Pons (tissue), 1 donor: ENCODE data around the gene CAPN5.
"Not testable (repeated sequence)": the region's sequence is repeated elsewhere in the genome, so short reads cannot be mapped to it uniquely, and the experiment has no call there.

Source experiments
- DNase-seq: peaks from one replicate; pipeline ENCODE4 v3.0.0-alpha.2; 2016; ENCODE audit warnings: low spot score

The CAPN5 gene

DNA sequence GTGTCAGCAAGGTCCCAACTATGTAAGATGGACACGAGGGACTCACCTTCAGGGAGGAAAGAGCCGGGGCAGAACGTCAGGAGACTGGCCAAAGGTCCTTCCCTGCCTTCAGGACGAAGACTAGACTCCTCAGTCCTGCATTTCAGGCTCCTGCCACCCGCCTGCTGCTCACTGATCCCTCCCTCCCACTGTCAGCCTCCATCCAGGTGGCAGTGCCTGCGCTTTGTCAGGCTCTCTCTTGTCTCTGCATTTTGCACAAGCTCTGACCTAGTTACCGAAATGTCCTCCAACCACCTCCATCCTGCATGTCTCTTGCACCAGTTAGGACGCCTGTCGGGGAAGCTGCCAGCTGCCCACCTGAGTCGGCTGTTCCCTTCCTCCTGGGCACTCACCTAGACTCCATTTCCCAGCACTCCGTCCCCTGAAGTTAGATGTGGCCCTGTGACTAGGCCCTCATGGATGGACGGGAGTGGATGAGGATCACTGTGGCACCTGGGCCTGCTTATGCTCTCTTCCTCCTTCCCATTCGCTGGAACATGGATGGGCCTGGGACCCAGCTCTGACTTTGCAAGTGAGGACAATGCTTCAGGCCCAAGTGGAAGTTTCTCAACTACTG, 24.6 kb upstream of the CAPN5 start:
- DNase-seq, result no peak

DNA sequence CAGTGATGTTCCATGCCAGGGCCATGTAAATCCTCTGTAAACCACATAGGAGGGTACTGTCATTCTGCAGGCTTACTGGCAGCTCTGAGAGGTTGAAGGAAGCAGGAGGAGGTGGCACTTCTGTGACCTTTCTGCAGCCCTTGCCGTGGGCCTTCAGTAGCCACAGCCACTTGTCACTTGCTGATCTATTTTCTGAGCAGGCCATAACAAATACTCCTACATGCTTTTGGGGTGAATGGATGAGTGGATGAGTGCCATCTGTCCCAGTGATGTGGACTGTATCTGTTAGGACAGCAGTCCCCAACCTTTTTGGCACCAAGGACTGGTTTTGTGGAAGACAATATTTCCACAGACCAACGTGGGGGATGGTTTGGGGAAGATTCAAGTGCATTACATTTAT, 22.4 kb upstream of the CAPN5 start:
- no peak for DNase-seq

DNA sequence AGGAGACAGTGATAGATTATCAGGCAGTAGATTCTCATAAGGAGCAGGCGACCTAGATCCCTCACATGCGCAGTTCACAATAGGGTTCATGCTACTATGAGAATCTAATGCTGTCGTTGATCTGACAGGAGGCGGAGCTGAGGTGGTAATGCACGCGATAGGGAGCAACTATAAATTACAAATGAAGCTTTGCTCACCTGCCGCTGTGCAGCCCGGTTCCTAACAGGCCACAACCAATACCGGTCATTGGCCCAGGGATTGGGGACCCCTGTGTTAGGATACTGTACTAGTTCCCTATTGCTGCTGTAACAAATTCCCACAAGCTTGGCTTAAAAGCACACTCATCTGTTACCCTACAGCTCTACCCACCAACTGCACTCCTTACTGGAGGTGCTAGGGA, 21.9 kb upstream of the CAPN5 start:
- no peak for DNase-seq

DNA sequence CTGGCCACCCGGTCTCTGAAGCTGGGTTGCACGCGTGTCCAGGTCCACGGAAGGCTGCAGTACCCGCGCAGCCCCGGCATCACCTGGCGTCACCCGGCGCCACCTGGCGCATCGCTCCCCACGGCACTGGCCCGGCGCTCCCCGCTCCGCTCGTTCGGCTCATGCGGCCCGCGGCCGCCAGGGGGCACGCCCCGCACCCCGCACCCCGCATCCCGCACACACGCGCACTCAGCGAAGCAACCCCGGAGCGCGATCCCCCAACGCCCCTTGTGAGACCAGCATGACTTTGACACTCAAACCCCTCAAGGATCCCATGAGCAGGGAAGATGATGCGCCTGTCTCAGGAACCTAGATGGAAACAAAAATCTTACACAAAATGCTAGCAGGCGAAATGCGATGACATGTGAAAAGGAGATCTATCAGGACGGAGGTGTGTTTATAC, 20.7 kb upstream of the CAPN5 start:
- no peak for DNase-seq

DNA sequence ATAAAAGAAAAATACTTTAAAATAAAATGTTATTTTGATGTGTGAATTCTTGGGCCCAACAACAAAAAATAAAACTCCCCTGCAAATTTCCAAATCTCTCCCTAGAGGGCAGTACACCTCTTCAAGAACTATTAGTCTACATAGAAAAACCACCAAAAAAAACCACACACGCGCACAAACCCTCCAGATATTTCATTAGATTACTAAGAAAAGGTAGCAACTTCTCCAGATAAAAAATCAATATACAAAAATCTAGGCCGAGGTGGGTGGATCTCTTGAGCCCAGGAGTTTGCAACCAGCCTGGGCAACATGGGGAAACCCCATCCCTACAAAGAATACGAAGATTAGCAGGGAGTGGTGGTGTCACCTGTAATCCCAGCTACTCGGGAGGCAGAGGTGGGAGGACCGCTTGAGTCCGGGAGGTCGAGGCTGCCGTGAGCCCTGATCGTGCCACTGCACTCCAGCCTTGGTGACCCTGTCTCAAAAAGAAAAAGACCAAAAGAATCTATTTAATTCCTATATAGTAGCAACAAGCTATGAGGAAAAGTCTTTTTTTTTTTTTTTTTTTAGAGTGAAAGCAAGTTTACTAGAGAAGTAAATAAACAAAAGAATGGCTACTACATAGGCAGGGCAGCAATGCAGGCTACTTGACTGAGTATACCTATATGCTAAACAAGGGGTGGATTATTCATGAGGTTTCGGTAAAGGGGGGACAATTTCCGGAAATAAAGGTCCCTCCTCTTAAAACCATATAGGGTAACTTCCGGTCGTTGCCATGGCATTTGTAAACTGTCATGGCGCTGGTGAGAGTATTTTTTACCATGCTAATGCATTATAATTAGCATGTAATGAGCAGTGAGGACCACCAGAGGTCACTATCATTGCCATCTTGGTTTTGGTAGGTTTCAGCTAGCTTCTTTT, 19.5 kb upstream of the CAPN5 start:
- peak; percentile 98 for DNase-seq

DNA sequence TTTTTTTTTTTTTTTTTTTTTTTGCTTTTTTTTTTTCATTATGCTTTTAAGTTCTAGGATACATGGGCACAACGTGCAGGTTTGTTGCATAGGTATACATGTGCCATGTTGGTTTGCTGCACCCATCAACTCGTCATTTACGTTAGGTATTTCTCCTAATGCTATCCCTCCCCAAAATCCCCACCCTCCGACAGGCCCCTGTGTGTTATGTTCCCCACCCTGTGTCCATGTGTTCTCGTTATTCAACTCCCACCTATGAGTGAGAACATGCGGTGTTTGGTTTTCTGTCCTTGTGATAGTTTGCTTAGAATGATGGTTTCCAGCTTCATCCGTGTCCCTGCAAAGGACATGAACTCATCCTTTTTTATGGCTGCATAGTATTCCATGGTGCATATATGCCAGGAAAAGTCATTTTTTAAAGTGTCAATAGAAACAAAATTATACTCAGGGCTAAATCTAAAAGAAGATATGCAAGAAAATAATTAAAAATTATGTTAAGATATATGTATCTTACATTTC, 18.8 kb upstream of the CAPN5 start:
- DNase-seq, result not testable (repeated sequence)

DNA sequence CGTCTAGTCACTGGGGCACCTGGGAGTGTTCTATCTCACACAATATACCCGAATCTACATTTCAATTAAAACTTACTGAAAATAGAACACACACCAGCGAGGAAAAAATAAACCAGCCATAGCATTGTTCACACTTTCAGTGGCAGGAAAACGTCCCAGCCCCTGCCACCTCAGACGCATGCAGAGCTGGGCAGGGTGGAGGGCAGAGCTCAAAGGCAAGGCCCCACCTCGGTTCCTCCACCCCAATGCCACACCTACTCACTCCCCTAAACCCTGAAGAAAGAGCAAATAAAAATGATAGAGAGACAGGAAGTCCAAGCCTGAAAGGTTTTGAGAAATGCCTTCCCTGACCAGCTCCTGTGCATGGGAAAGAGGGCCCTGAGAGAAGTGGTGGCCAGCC, 17.7 kb upstream of the CAPN5 start:
- no peak for DNase-seq

DNA sequence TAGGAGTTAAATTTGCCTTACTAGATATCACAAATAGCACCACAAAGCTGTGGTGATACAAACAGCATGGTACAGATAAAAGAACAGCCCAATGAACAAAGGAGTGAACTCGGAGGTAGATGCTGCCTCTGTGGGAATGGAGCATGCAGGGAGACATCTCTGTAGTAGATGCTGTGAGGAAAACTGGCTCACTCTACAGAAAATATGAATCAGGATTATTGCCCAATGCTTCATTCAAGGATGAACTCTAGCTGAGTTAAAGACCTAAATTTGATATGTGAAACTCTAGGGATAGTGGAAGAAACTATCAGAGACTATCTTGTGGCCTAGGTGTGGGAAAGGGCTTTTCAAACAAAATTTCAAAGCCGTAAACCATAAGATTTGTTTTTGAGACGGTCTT, 15.3 kb upstream of the CAPN5 start:
- DNase-seq, result no peak

DNA sequence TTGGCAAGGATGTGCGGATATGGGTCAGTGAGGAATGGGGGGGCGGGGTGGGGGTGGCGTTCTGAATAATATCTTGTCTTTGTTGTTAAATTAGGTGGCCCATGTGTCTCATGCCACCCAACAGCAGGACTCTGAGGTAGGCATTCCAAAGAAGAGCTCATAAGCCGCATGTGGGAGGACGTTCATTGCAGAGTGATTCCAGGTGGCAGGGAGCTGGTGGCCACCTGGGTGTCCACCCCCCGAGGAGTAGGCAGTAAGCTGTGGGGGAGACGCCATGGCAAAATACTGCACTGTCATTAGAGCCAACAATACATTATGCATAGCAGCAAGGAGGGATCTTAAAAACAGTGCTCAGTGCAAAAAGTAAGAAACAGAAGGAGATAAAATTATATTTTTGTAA, 14.3 kb upstream of the CAPN5 start:
- no peak for DNase-seq

DNA sequence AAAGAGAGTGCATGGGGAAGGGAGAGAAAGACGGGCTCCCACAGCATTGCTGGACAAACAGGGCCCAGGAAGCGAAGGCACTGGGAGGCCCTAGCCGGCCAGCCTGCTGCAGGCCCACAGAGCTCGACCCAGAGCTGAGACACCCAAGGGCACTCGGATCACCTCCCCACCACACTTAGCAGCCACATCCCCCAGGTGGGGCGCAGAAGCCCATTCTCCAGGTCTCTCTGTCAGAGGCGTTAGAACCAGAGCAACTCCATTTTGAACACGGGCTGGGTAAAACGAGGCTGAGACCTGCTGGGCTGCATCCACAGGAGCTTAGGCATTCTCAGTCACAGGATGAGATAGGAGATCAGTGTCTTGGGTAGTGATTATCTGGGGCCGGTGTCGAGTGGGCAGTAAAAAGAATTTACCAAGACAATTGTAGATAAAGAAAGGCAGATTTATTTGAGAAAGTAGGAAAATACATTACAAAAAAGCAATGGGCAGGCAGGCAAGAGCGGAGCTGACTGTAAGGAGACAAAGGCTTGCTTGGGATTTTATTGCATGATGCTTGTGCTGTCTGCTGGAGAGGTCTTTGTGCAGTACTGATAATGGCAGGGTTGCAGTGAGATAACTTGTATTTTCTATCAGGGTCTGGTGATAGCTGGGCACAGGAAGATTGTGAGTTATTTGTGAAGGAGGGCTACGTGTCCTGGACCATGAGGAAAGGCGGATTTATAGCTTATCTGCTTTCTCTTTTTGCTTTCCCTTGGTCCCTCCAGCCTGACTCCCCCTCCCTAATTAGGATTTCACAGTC, 13.4 kb upstream of the CAPN5 start:
- no peak for DNase-seq

DNA sequence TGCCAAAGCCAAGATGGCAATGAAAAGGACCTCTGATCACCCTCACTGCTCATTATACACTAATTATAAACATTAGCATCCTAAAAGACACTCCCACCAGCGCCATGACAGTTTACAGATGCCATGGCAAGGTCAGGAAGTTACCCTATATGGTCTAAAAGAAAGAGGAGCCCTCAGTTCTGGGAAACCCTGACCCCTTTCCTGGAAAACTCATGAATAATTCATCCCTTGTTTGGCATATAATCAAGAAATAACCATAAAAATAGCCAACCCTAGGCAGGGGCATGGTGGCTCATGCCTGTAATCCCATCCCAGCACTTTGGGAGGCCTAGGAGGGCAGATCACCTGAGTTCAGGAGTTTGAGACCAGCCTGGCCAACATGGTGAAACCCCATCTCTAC, 12.7 kb upstream of the CAPN5 start:
- DNase-seq, result no peak

DNA sequence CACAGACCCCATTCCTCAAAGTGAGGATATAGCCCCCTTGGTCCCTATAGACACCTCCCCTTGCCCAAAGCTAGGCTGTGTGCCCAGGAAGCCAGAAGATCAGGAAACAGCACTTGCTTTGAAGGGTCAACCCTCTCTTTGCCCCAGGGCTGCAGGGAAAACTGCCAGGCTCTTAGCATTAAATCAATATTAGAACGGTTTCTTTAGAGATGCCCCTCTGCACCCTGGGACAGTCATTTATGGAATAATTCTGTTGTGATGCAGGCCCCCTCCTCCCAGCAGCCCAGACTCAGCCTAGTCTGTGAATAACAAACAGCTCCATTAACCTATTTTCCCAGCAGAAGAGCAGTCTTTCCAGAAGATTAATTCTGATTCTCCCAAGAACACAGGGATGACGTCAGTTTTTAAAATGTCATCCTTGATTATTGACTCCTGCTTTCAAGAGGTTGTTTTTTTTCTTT, 11.6 kb upstream of the CAPN5 start:
- no peak for DNase-seq

DNA sequence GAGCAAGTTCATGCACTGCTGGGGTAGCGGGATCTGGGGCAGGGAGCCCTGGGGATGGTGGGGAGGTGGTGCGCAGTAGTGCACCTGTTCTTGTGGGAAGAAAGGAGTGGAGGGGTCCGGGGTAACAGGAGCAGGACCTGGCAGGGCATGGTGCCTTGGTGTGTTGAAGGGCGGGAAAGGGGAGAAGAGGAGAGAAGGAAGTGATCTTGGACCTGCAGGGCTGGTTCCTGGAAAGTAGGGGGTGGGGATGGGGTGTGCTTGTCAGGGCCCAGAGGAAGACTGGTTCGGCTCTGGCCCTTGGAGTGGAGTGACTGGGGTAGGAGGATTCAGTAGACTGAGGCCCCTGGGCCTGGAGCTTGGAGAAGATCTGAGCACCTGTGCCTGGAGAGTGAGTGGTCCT, 10.9 kb upstream of the CAPN5 start:
- DNase-seq, result no peak

DNA sequence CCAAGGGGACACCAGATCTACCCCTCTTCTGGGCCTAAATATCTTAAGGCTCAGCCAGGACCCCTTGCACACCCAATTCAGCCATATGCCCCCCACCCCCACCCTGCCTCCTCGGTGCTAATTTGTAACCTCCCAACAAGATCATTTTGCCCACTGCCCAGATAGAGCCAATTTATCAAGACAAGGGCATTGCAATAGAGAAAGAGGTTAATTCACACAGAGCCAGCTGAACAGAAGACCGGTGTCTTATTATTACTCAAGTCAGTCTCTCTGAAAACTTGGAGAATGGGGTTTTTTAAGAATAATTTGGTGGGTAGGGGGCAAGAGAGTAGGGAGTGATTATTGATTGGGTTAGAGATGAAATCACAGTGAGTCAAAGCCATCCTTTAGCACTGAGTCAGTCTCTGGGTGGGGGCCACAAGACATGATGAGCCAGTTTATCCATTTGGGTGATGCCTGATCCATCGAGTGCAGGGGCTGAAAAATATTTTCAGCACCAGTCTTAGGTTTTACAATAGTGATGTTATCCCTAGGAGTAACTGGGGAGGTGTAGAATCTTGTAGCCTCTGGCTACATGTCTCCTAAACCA, 9.9 kb upstream of the CAPN5 start:
- DNase-seq, result no peak

DNA sequence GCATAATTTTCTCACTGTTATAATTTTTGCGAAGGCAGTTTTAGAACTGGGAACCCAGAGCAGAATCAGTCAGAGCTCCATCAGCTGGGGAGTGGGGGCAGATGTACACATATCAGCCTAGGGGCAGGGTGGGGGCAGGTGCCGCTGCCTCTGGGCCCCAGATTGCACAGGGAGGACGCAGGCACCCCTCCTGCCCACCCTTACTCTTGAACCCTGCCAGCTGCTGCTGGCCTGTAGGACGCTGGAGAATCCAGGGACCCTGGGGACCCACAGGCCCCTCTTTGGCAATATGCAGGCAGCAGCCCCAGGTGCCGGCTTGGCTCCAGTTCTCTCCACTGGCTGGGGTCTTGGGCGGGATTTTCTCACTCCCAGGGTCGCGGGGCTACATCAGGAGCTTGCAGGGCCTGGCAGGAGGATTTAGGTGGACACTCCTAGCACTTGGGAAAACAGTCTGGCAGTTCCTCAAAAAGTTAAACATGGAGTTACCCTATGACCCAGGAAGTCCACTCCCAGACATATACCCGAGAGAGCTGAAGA, 8.8 kb upstream of the CAPN5 start:
- no peak for DNase-seq

DNA sequence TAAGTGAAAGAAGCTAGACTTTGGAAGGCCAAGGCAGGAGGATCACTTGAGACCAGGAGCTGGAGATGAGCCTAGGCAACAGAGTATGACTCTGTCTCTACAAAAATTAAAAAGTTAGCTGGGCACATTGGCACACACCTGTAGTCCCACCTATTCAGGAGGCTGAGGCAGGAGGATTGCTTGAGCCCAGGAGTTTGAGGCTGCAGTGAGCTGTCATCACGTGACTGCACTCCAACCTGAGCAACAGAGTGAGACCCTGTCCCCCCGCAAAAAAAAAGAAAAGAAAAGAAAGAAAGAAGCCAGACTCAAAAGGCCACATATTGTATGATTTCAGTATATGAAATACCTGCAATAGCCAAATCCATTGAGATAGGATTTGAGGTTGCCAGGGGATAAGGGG, 7.9 kb upstream of the CAPN5 start:
- no peak for DNase-seq

DNA sequence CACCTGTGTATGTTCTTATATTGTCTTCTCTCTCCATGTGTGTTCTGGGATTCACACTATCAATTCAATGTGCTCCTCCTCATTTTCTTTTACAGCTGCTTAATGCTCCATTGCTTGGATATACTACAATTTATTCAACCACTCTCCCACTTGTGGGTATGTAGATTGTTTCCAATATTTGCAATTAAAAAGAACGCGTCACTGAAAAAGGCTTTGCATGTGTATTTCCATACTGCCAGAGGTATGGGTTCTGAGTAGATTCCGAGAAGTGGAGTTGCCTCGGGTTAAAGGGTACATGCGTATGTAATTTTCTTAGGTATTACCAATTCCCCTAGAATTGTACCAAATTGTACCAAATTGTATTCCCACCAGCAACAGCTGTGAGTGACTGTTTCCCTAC, 7.0 kb upstream of the CAPN5 start:
- DNase-seq, result no peak

DNA sequence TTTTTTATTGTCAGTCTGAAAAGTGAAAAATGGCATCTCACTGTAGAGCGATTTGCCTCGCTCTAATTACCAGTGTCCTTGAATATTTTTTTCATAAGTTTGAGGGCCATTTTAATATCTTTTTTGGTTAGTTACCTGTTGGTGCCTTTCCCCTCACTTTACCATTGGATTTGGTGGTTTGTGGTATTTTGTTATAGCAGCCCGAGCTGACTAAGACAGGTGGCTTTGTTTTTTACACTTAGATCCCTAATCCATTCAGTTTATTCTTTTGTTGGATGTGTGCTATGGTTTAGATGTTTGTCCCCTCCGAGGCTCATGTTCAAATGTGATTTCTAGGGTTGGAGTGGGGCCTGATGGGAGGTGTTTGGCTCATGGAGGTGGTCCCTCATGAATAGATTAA, 6.5 kb upstream of the CAPN5 start:
- no peak for DNase-seq

DNA sequence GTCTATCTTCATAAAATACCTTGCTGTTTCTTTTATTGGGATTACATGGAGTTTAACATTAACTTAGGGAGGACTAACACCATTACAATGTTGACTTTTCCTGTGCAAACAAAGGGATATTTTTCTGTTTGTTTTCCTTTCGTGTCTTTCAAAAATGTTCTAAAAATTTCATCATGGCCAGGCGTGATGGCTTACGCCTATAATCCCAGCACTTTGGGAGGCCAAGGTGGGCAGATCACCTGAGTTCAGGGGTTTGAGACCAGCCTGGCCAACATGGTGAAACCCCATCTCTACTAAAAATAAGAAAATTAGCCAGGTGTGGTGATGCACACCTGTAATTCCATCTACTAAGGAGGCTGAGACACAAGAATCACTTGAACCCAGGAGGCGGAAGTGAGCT, 5.5 kb upstream of the CAPN5 start:
- not testable (repeated sequence) for DNase-seq

DNA sequence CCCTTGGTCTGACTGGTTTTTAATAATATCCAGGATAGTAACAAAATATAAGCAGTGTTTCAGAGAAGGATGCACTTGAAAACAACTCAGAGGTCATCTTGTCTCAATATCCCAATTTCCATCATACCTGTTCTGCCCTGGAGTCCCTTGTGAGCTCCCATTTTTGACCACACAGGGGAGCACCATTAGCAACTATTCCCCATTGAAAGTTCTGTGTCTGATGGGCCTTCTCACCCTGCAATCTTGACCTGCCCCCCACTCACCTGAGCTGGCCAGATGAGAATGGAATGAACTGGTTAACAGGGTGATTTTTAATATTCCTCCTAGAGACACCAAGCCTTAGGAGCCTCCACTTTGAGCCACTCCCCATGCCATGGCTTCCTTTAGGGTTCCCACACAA, 3.8 kb upstream of the CAPN5 start:
- no peak for DNase-seq

DNA sequence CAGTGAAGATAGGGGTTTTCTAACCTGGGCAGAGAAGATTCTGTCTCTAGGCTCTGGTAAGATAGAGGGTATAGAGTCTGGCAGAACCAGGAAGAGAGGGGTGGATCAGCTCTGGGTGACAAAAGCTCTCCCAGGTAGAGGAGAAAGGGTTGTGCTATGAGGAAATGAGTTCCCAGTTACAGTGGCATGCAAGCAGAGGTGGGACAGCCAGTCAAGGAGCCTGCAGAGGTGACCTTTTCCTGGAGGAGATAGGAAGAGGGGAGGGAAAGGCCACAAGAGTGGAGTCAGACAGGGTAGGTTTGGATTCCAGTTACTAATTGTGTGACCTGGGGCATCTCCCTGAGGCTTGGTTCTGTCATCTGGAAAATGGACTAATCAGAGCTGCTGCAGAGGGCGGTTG, 3.4 kb upstream of the CAPN5 start:
- no peak for DNase-seq

DNA sequence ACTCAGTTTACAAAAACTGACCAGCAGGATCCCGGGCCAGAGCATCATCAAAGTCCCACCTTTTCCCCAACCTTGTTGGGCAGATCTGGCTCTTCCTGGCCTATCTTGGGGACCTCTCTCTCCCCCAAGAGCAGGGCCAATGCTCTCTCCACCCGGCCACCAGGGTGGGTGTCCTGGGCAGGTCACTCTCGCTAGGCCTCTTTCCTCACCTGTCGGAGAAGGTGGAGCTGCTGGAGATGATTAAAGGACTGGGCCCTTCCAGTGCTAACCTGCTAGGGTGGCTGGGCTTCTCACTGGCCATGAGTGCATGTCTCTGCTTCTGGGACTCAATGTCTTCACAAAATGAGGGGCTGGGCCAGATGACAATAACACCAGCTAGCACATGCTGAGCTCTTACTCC, 2.9 kb upstream of the CAPN5 start:
- DNase-seq, result no peak
